HEK293T (cell line): ENCODE data around the gene ARID1A.
"Not testable (repeated sequence)": the region's sequence is repeated elsewhere in the genome, so short reads cannot be mapped to it uniquely, and the experiment has no call there.

Source experiments
- CTCF ChIA-PET: fragments of 350-600 bp; formaldehyde crosslinking; extraction: SDS; loops from one replicate; lab custom pipeline; 2021; ENCODE audit warnings: antibody characterized with exemption, inconsistent platforms; lab: Yijun Ruan, JAX
- POLR2A ChIA-PET: fragments of 350-600 bp; formaldehyde crosslinking; extraction: SDS; loops from one replicate; lab custom pipeline; 2020; ENCODE audit warnings: antibody characterized with exemption, inconsistent platforms; lab: Yijun Ruan, JAX
- DNase-seq: peaks from one replicate; pipeline ENCODE4 v3.0.0; 2012; ENCODE audit warnings: mixed read lengths; ENCODE audit errors: extremely low spot score
- ARNT ChIP-seq: fragments of 450-650 bp; IDR thresholded peaks from 2 replicates; pipeline ENCODE4 v1.6.1; 2017; ENCODE audit warnings: mild to moderate bottlenecking
- BHLHE40 ChIP-seq: fragments of 450-650 bp; IDR thresholded peaks from 2 replicates; pipeline ENCODE4 v1.6.1; 2016; ENCODE audit warnings: mild to moderate bottlenecking, moderate library complexity, borderline replicate concordance
- CTBP1 ChIP-seq: fragments of 450-650 bp; IDR thresholded peaks from 2 replicates; pipeline ENCODE4 v1.6.1; 2016; ENCODE audit warnings: borderline replicate concordance
- ELF4 ChIP-seq: fragments of 450-650 bp; IDR thresholded peaks from 2 replicates; pipeline ENCODE4 v1.6.1; 2017; ENCODE audit warnings: antibody characterized with exemption
- FOXA1 ChIP-seq: fragments of 450-650 bp; IDR thresholded peaks from 2 replicates; pipeline ENCODE4 v1.6.1; 2016; ENCODE audit warnings: mild to moderate bottlenecking
- FOXK2 ChIP-seq: fragments of 450-650 bp; IDR thresholded peaks from 2 replicates; pipeline ENCODE4 v1.6.1; 2016; ENCODE audit warnings: mild to moderate bottlenecking
- FOXM1 ChIP-seq: fragments of 450-650 bp; IDR thresholded peaks from 2 replicates; pipeline ENCODE4 v1.6.1; 2017; ENCODE audit warnings: mild to moderate bottlenecking, borderline replicate concordance
- HDGF ChIP-seq: fragments of 450-650 bp; IDR thresholded peaks from 2 replicates; pipeline ENCODE4 v1.6.1; 2017; ENCODE audit warnings: antibody characterized with exemption, borderline replicate concordance
- L3MBTL2 ChIP-seq: fragments of 450-650 bp; conservative IDR thresholded peaks from 2 replicates; pipeline ENCODE4 v1.6.1; 2016; ENCODE audit warnings: mild to moderate bottlenecking
- LEF1 ChIP-seq: fragments of 450-650 bp; IDR thresholded peaks from 2 replicates; pipeline ENCODE4 v1.6.1; 2017; ENCODE audit warnings: mild to moderate bottlenecking, borderline replicate concordance
- NFRKB ChIP-seq: fragments of 450-650 bp; IDR thresholded peaks from 2 replicates; pipeline ENCODE4 v1.6.1; 2016; ENCODE audit warnings: mild to moderate bottlenecking, moderate library complexity
- SP1 ChIP-seq: fragments of 450-650 bp; IDR thresholded peaks from 2 replicates; pipeline ENCODE4 v1.6.1; 2017
- SUZ12 ChIP-seq: fragments of 450-650 bp; IDR thresholded peaks from 2 replicates; pipeline ENCODE4 v1.6.1; 2016; ENCODE audit warnings: mild to moderate bottlenecking
- TARDBP ChIP-seq: fragments of 450-650 bp; IDR thresholded peaks from 2 replicates; pipeline ENCODE4 v1.6.1; 2016
- ZNF384 ChIP-seq: fragments of 450-650 bp; IDR thresholded peaks from 2 replicates; pipeline ENCODE4 v1.6.1; 2016
- TF ChIP-seq, protein P1 (sequence below): fragments of 450-650 bp; IDR thresholded peaks from 2 replicates; pipeline ENCODE4 v1.6.1; 2016

Gene ARID1A

DNA sequence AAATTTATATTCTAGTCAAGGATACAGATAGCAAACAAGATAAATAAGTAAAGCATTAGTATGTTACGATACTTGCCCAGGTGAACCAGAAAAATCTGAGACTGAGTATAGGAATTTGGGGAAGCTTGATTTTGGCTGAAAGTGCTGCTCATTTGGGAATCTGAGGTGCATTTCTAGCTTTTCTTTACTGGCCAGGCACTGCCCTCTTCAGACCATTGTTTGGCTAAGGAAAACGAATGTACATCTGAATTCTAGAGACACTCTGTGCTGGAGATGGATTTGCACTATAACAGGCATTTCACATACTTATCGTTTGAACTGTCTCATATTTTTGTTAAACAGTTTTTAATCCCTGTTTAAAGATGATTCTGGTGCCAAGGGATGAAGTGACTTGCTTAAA is 23.4 kb downstream of the ARID1A start:
- TF ChIP-seq ZNF384 (no peak), ELF4 (no peak), ARNT (no peak), LEF1 (no peak), HDGF (no peak), NFRKB (no peak), SP1 (no peak), FOXM1 (no peak)
- TF ChIP-seq, protein P1, sequence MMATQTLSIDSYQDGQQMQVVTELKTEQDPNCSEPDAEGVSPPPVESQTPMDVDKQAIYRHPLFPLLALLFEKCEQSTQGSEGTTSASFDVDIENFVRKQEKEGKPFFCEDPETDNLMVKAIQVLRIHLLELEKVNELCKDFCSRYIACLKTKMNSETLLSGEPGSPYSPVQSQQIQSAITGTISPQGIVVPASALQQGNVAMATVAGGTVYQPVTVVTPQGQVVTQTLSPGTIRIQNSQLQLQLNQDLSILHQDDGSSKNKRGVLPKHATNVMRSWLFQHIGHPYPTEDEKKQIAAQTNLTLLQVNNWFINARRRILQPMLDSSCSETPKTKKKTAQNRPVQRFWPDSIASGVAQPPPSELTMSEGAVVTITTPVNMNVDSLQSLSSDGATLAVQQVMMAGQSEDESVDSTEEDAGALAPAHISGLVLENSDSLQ, result no peak
- CTCF ChIA-PET, result no interaction called here
- POLR2A ChIA-PET, result interaction anchor here (0.6 kb wide), 1 partner anchor 21 kb away, joined by 3 read pairs; no protein-coding TSS in a partner anchor
- no peak for DNase-seq

DNA sequence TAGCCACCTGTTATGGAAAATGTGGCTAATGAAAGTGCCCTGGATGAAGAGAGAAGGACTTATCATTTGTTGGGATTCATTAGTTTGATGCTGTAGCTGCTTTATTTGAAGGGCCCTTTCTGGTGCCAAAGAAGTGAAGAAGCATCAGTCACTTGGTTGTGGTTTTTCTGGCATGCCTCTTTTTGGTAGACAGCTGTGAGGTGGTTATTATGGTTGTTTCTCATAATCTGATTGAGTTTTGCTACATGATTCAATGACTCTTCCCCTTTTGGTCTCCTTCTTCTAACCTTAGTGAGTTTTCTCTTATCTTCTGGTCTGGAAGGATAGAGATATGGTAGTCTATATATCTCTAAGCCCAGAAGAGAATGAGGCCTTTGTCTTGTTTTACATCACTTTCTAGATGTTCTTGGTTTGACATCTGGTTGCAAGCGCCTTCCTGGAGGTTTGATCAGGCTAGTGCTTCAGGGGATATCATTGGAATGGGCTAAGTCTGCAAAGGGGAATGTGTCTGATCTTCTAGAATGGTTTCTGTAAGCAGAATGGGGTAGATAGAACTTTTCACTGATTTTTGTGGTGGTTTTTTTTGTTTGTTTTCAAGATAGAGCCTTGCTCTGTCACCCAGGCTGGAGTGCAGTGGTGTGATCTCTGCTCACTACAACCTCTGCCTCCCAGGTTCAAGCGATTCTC is 26.0 kb downstream of the ARID1A start:
- TF ChIP-seq BHLHE40 (no peak), ARNT (no peak), TARDBP (no peak), ELF4 (no peak)
- CTCF ChIA-PET, result no interaction called here
- DNase-seq, result no peak
- POLR2A ChIA-PET, result interaction anchor here (1.0 to 2.3 kb wide), 2 partner anchors 24 to 66 kb away, joined by 5 to 10 read pairs; partner anchors contain the start of gene PIGV

- no peak for TF ChIP-seq FOXA1
- TF ChIP-seq FOXK2, result no peak
- peak; percentile 91 for TF ChIP-seq L3MBTL2
- TF ChIP-seq NFRKB, result no peak
- TF ChIP-seq, protein P1, result 0 out of 2 replicates have a peak, but pooled peaks have one; percentile 16
- DNase-seq, result peak; percentile 45
- ChIA-PET CTCF (no interaction called here), POLR2A (interaction anchor here (1.2 to 2.3 kb wide), 5 partner anchors 25 to 142 kb away, joined by 3 to 18 read pairs (median 6); partner anchors contain the start of gene PIGV)
Observed at GRCh38 chr1:26723013-26723991, 27.5 kb downstream of the ARID1A start.

GRCh38 chr1:26724118-26724517 is 28.3 kb downstream of the ARID1A start:
- no peak for DNase-seq
- ChIA-PET POLR2A (interaction anchor here (1.2 to 2.3 kb wide), 5 partner anchors 25 to 141 kb away, joined by 3 to 18 read pairs (median 6); partner anchors contain the start of gene PIGV), CTCF (no interaction called here)
- TF ChIP-seq SP1 (no peak), TARDBP (no peak), ZNF384 (no peak), CTBP1 (no peak), SUZ12 (no peak), LEF1 (no peak), BHLHE40 (no peak), NFRKB (no peak), FOXA1 (no peak), ARNT (no peak), L3MBTL2 (no peak), ELF4 (no peak), FOXK2 (no peak)
- TF ChIP-seq, protein P1, result no peak

DNA sequence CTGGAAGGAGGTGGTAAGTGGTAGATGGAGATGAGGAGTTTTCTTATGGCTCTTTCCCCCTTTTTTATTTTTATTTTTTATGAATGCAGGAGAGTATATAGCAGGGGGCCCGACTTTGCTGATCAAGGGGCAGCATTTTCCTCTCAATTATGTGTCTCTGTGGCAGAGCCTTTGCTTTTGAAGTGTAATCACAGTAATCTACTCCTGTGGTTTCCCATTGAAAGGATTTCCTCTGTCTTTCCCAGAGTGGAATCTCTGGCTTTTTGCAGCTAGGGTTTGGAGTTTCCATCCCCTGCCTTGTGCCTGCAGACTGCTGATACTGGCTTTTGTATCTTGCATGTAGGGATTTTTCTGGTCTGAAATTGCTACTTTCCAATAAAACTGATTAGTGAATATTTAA is 29.1 kb downstream of the ARID1A start:
- POLR2A ChIA-PET, result interaction anchor here (1.2 kb wide), 1 partner anchor 140 kb away, joined by 3 read pairs; no protein-coding TSS in a partner anchor
- no peak for TF ChIP-seq ARNT
- no peak for TF ChIP-seq BHLHE40
- no peak for TF ChIP-seq SUZ12
- TF ChIP-seq HDGF, result no peak
- no peak for TF ChIP-seq ZNF384
- no peak for TF ChIP-seq ELF4
- TF ChIP-seq NFRKB, result no peak
- no peak for TF ChIP-seq SP1
- no peak for TF ChIP-seq CTBP1
- no peak for TF ChIP-seq TARDBP
- DNase-seq, result no peak
- CTCF ChIA-PET, result no interaction called here

- POLR2A ChIA-PET, CTCF ChIA-PET, DNase-seq: not testable (repeated sequence)
- 0 out of 2 replicates have a peak, but pooled peaks have one; percentile 21 for TF ChIP-seq ZNF384
Observed at GRCh38 chr1:26725904-26726303, 30.1 kb downstream of the ARID1A start.
